GM18508 (cell line): ENCODE measurements around the gene VSTM2L.

ENCODE experiments used
- ATAC-seq: cut with Tn5 transposase; IDR thresholded peaks from one replicate; pipeline ENCODE4 v1.9.1; 2021; ENCODE audit warnings: moderate number of reproducible peaks; ENCODE audit not compliant: insufficient read depth, unreplicated experiment

VSTM2L gene

GRCh38 chr20:37898233-37899104, 4.5 kb upstream of the VSTM2L start:
- no peak for ATAC-seq

- ATAC-seq = no peak
Observed at GRCh38 chr20:37899105-37900045, 3.6 kb upstream of the VSTM2L start.

- no peak for ATAC-seq
Observed at GRCh38 chr20:37901240-37901639, 1.7 kb upstream of the VSTM2L start.

GRCh38 chr20:37901654-37902503, 1.0 kb upstream of the VSTM2L start:
- ATAC-seq = no peak

- ATAC-seq = no peak
Observed at GRCh38 chr20:37903317-37904007, 535 bp downstream of the VSTM2L start.

GRCh38 chr20:37904008-37904642, 1.2 kb downstream of the VSTM2L start:
- ATAC-seq = no peak

- ATAC-seq = no peak
Observed at GRCh38 chr20:37904845-37905373, 2.0 kb downstream of the VSTM2L start.

- ATAC-seq = no peak
Observed at GRCh38 chr20:37905671-37906613, 3.0 kb downstream of the VSTM2L start.

- no peak for ATAC-seq
Observed at GRCh38 chr20:37907330-37907676, 4.4 kb downstream of the VSTM2L start.

- ATAC-seq = no peak
Observed at GRCh38 chr20:37907677-37908401, 4.9 kb downstream of the VSTM2L start.

- no peak for ATAC-seq
Observed at GRCh38 chr20:37911261-37911660, 8.3 kb downstream of the VSTM2L start.

GRCh38 chr20:37911838-37912281, 8.9 kb downstream of the VSTM2L start:
- ATAC-seq = no peak

GRCh38 chr20:37912874-37913273, 9.9 kb downstream of the VSTM2L start:
- ATAC-seq = no peak

- no peak for ATAC-seq
Observed at GRCh38 chr20:37913567-37914366, 10.8 kb downstream of the VSTM2L start.

GRCh38 chr20:37914367-37914671, 11.4 kb downstream of the VSTM2L start:
- ATAC-seq = no peak

GRCh38 chr20:37914672-37915433, 11.9 kb downstream of the VSTM2L start:
- no peak for ATAC-seq
